GM23338 (cell line): Measurements from ENCODE around the gene GRIK1. TPM values are rescaled to one million over a fixed set of nuclear protein-coding genes. Genes with fewer than 3 reads are reported as not detected.

ENCODE experiments used
- ATAC-seq: fragments of 200-7000 bp; cut with Tn5 transposase; 3 replicates; pipeline ENCODE4 v1.9.1; 2020
- DNase-seq: peaks from one replicate; pipeline ENCODE4 v3.0.0-alpha.2; 2015; ENCODE audit warnings: low spot score
- H2AFZ ChIP-seq: fragments of 200-600 bp; sonication (generic); 2 replicates; pipeline ENCODE4 v1.8.0; 2016; ENCODE audit warnings: antibody characterized with exemption, mild to moderate bottlenecking, moderate library complexity
- H3F3A ChIP-seq: fragments of 200-600 bp; sonication (generic); replicated peaks from 2 replicates; pipeline ENCODE4 v1.8.0; 2017; ENCODE audit warnings: antibody characterized with exemption, mixed run types, low read depth
- H3K27ac ChIP-seq: fragments of 200-600 bp; sonication (generic); 2 replicates; pipeline ENCODE4 v1.6.1; 2016; ENCODE audit warnings: low read depth
- H3K27me3 ChIP-seq: fragments of 200-600 bp; sonication (generic); 2 replicates; pipeline ENCODE4 v1.8.0; 2016; ENCODE audit warnings: mild to moderate bottlenecking, mixed run types, moderate library complexity; ENCODE audit not compliant: insufficient read depth
- H3K36me3 ChIP-seq: fragments of 200-600 bp; sonication (generic); 2 replicates; pipeline ENCODE4 v1.8.0; 2016; ENCODE audit warnings: mild to moderate bottlenecking; ENCODE audit not compliant: insufficient read depth
- H3K4me1 ChIP-seq: fragments of 200-600 bp; sonication (generic); 2 replicates; pipeline ENCODE4 v1.8.0; 2016; ENCODE audit warnings: mild to moderate bottlenecking, moderate library complexity; ENCODE audit not compliant: insufficient read depth
- H3K4me2 ChIP-seq: fragments of 200-600 bp; sonication (generic); 2 replicates; pipeline ENCODE4 v1.7.1; 2017; ENCODE audit warnings: mixed run types
- H3K4me3 ChIP-seq: fragments of 200-600 bp; sonication (generic); 2 replicates; pipeline ENCODE4 v1.6.1; 2016; ENCODE audit warnings: mixed run types
- H3K79me2 ChIP-seq: fragments of 200-600 bp; sonication (generic); replicated peaks from 2 replicates; pipeline ENCODE4 v1.8.0; 2017; ENCODE audit warnings: mild to moderate bottlenecking; ENCODE audit not compliant: insufficient read depth
- H3K9me2 ChIP-seq: fragments of 200-600 bp; sonication (generic); 2 replicates; pipeline ENCODE4 v1.8.0; 2017; ENCODE audit not compliant: insufficient read depth
- H4K20me1 ChIP-seq: fragments of 200-600 bp; sonication (generic); replicated peaks from 2 replicates; pipeline ENCODE4 v1.8.0; 2017; ENCODE audit warnings: mild to moderate bottlenecking; ENCODE audit not compliant: insufficient read depth
- H3K27ac Mint-ChIP-seq: 2 replicates; pipeline ENCODE4 v1.8.0; 2020; ENCODE audit warnings: inconsistent platforms, mild to moderate bottlenecking, moderate library complexity, mixed read lengths
- H3K27me3 Mint-ChIP-seq: 3 replicates; pipeline ENCODE4 v1.8.0; 2022; ENCODE audit warnings: low read depth, mild to moderate bottlenecking, moderate library complexity, mixed read lengths, inconsistent platforms; ENCODE audit not compliant: insufficient read depth, poor library complexity
- H3K36me3 Mint-ChIP-seq: 3 replicates; pipeline ENCODE4 v1.8.0; 2021; ENCODE audit warnings: low read depth, mild to moderate bottlenecking, inconsistent platforms, moderate library complexity, mixed read lengths
- H3K4me1 Mint-ChIP-seq: 3 replicates; pipeline ENCODE4 v1.8.0; 2020; ENCODE audit warnings: mild to moderate bottlenecking, inconsistent platforms, mixed read lengths
- H3K4me3 Mint-ChIP-seq: 3 replicates; pipeline ENCODE4 v1.8.0; 2021; ENCODE audit warnings: moderate library complexity, mild to moderate bottlenecking, inconsistent platforms, mixed read lengths
- H3K9me3 Mint-ChIP-seq: 3 replicates; pipeline ENCODE4 v1.8.0; 2020; ENCODE audit warnings: moderate library complexity, mild to moderate bottlenecking, inconsistent platforms, mixed read lengths
- CREB1 ChIP-seq: fragments of 250-450 bp; sonication (Bioruptor Pico); IDR thresholded peaks from 2 replicates; pipeline ENCODE4 v1.5.0; 2020; ENCODE audit warnings: low read depth, mild to moderate bottlenecking, moderate library complexity
- CTCF ChIP-seq, 2 experiments: fragments of 200-600 bp in 1 of 2; sonication (generic) in 1 of 2; conservative IDR thresholded peaks; 2 replicates each; pipeline versions ENCODE4 v1.5.1 to v1.6.1; 2016 to 2017; ENCODE audit warnings: antibody characterized with exemption in 2 of 2, low read depth in 2 of 2, mild to moderate bottlenecking in 2 of 2, moderate library complexity in 1 of 2
- ETS1 ChIP-seq: IDR thresholded peaks from 2 replicates; pipeline ENCODE4 v1.6.1; 2016; ENCODE audit warnings: antibody characterized with exemption
- EZH2 ChIP-seq: fragments of 200-600 bp; sonication (generic); IDR thresholded peaks from one replicate; pipeline ENCODE4 v1.8.0; 2017; ENCODE audit warnings: antibody characterized with exemption, mild to moderate bottlenecking, low read depth; ENCODE audit not compliant: unreplicated experiment
- EZH2phosphoT487 ChIP-seq: fragments of 200-600 bp; sonication (generic); IDR thresholded peaks from one replicate; pipeline ENCODE4 v1.8.1; 2018; ENCODE audit warnings: antibody characterized with exemption; ENCODE audit not compliant: unreplicated experiment
- JUNB ChIP-seq: IDR thresholded peaks from one replicate; pipeline ENCODE4 v1.6.1; 2016; ENCODE audit warnings: antibody characterized with exemption; ENCODE audit not compliant: unreplicated experiment
- NANOG ChIP-seq: IDR thresholded peaks from 2 replicates; pipeline ENCODE4 v1.6.1; 2016; ENCODE audit warnings: antibody characterized with exemption, borderline replicate concordance
- POLR2AphosphoS5 ChIP-seq: IDR thresholded peaks from 2 replicates; pipeline ENCODE4 v1.6.1; 2016; ENCODE audit warnings: antibody characterized with exemption, low read depth
- REST ChIP-seq: IDR thresholded peaks from one replicate; pipeline ENCODE4 v1.6.1; 2018; ENCODE audit warnings: antibody characterized with exemption; ENCODE audit not compliant: unreplicated experiment
- STAT1 ChIP-seq: IDR thresholded peaks from one replicate; pipeline ENCODE4 v1.6.1; 2016; ENCODE audit warnings: antibody characterized with exemption; ENCODE audit not compliant: unreplicated experiment
- ZNF114 ChIP-seq: fragments of 250-450 bp; sonication (Bioruptor Pico); IDR thresholded peaks from 2 replicates; pipeline ENCODE4 v1.5.0; 2020; ENCODE audit warnings: mild to moderate bottlenecking, moderate library complexity
- ZNF331 ChIP-seq: fragments of 250-450 bp; sonication (Bioruptor Pico); IDR thresholded peaks from 2 replicates; pipeline ENCODE4 v1.5.0; 2020; ENCODE audit warnings: low read depth, mild to moderate bottlenecking, moderate library complexity
- ZNF462 ChIP-seq: fragments of 250-450 bp; sonication (Bioruptor Pico); IDR thresholded peaks from 2 replicates; pipeline ENCODE4 v1.5.0; 2020; ENCODE audit warnings: mild to moderate bottlenecking, moderate library complexity
- polyA plus RNA-seq: library from polyadenylated mRNA; unstranded; fragments of >200 nt; fragmentation: Nextera tagmentation; extraction: Ambion mirVana; gene quantifications from 2 replicates; pipeline ENCODE4 v1.2.1, GENCODE V29; 2016
- total RNA-seq: library from RNA; depleted of rRNA; stranded (reverse); fragments of >200 nt; shearing (Covaris generic); gene quantifications from 2 replicates; pipeline ENCODE4 v1.2.3, GENCODE V29; 2014

The GRIK1 gene
- total and polyA plus RNA-seq, 2 experiments from 2014 or later: 0.18 to 0.42 TPM

- H3K4me1 Mint-ChIP-seq: no peaks in the 10 kb centered on the region
- Histone ChIP-seq H3K79me2 (no peaks in the 10 kb centered on the region), H3K9me2 (peaks cover 13% of the 10 kb centered on the region; the same call in 1 of the 2 replicates), H3K4me1 (no peaks in the 10 kb centered on the region), H3K27ac (no peak overlapping the region), H3K4me2 (no peak overlapping the region), H3F3A (no peaks in the 10 kb centered on the region), H3K27me3 (no peaks in the 10 kb centered on the region), H3K4me3 (no peak overlapping the region), H2AFZ (no peak overlapping the region), H3K36me3 (no peaks in the 10 kb centered on the region), H4K20me1 (no peaks in the 10 kb centered on the region)
- no peaks in the 10 kb centered on the region for H3K27me3 Mint-ChIP-seq
- H3K4me3 Mint-ChIP-seq: no peak overlapping the region
- TF ChIP-seq EZH2phosphoT487 (no peak), JUNB (no peak), ZNF462 (CRISPR knock-in tag) (no peak), REST (no peak), CREB1 (CRISPR knock-in tag) (no peak), ZNF331 (CRISPR knock-in tag) (no peak), ZNF114 (no peak), NANOG (no peak), POLR2AphosphoS5 (no peak), EZH2 (no peak), STAT1 (no peak), ETS1 (no peak), CTCF (conservative IDR thresholded peaks at IDR 0.05; ENCODE audit: low read depth in 2 of 2) (no peak)
- H3K27ac Mint-ChIP-seq: no peak overlapping the region
- H3K9me3 Mint-ChIP-seq: no peaks in the 10 kb centered on the region
- ATAC-seq (no peak), DNase-seq (no peak)
- no peaks in the 10 kb centered on the region for H3K36me3 Mint-ChIP-seq
Measured at GRCh38 chr21:29625990-29626389, 313.8 kb downstream of the GRIK1 start.
